ENCODE measurements around the gene MECR.

The MECR gene

DNA sequence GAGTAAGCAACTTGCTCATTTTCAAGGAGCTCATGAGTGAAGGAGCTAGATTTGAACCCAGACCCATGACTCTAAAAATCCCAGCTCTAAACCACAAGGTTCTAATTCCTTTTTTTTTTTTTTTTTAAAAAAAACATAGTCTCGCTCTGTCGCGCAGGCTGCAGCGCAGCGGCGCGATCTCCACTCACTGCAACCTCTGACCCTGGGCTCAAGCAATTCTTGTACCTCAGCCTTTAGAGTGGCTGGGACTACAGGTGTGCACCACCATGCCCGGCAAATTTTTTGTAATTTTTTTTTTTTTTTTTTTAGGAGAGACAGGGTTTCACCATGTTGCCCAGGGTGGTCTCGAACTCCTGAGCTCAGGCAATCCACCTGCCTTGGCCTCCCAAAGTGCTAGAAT, 62.8 kb downstream of the MECR start:
- no peak for TF ChIP-seq CTCF (IDR thresholded peaks at IDR 0.05)

DNA sequence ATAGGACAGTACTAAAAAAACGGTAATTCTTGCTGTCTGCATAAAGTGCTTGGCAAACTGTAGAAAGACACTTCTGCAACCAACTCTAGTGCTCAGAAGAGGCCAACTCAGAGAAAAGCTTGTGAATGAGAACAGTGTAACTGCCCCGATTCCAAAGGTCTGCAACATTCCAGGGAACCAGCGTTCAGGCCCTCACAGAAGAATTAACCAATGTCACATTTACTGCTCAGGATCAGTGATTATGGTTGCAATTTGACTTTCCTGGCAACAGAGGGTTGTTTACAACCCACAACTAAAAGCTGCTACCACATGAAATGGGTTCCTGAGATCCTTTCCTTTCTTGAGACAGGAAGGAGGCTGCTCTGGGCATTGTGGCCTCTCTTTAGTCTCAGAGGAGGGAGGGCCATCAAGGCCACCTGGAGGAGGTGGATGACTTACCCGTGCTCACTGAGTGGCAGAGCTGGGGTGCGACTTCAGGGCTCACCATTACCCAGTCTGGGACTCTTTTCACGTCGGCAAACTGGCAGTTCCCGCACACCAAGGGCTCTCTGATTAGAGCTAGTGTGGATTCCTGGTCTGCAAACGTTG, 64.3 kb downstream of the MECR start:
- no peak for TF ChIP-seq CTCF (IDR thresholded peaks at IDR 0.05)

DNA sequence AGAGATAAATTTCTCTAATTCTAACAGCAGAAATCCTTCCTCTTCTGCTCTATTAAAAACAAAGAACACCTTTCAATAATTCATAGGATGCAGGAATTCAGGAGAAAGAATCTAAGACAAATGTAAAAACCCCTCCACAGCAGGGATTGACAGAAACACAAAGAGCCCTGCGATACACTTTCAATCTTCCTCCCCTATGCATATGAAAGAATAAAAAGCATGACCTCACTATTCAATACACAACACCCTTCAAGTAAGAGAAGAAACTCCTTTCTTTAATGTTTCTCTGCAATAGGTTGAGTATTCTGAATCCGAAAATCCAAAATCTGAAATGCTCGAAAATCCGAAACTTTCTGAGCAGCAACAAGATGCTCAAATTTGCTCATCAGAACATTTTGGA, 66.1 kb downstream of the MECR start:
- no peak for TF ChIP-seq CTCF (IDR thresholded peaks at IDR 0.05)

- no peak for TF ChIP-seq CTCF (IDR thresholded peaks at IDR 0.05)
These were observed 68.1 kb downstream of the MECR start for GRCh38 chr1:29162476-29163138.

GRCh38 chr1:29162025-29162424, 68.7 kb downstream of the MECR start:
- TF ChIP-seq CTCF (IDR thresholded peaks at IDR 0.05): no peak

GRCh38 chr1:29159773-29160172, 71.0 kb downstream of the MECR start:
- TF ChIP-seq CTCF (IDR thresholded peaks at IDR 0.05): no peak

DNA sequence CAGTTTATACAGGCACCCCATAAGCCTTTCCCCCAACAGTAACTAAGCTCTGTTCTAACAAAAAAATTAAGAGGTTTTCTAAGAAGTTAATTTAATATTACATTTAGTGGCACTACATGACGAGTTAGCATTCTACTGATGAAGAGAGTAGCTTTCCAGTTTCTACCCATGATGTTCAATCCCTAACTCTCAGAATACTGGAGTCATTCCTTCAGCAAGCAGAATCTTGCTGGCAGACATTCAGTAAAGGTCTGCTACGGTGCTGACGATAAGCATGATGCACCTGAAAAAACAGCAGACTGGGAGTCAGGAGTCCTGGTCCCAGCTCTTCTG, 73.5 kb downstream of the MECR start:
- TF ChIP-seq CTCF (IDR thresholded peaks at IDR 0.05): no peak

Data from LNCAP (cell line).